Activated naive CD8-positive, alpha-beta T cell treated with anti-CD3 and anti-CD28 coated beads, Interleukin-2, amount 10 ng/mL, durations not matched to agents 7 days and 5 days (primary cell): ENCODE results near the gene COX15. TPM values are rescaled to one million over a fixed set of nuclear protein-coding genes. Genes with fewer than 3 reads are reported as not detected.

Source experiments
- ATAC-seq: fragments of 150-1000 bp; cut with Tn5 transposase; one replicate; pipeline ENCODE4 v1.10.0; 2021; ENCODE audit warnings: low read depth, moderate library complexity
- POLR2A ChIA-PET: fragments of 350-600 bp; sonication (Branson Sonifier 250); formaldehyde crosslinking; loops from one replicate; lab custom pipeline; 2021; ENCODE audit warnings: antibody characterized with exemption; lab: Charles Lee
- DNase-seq: peaks from one replicate; pipeline ENCODE4 v3.0.0; 2021
- H3K27ac Mint-ChIP-seq: one replicate; pipeline ENCODE4 v1.8.0; 2022; ENCODE audit warnings: mild to moderate bottlenecking, mixed read lengths
- H3K27me3 Mint-ChIP-seq: one replicate; pipeline ENCODE4 v1.8.0; 2022; ENCODE audit warnings: mild to moderate bottlenecking, moderate library complexity, mixed read lengths
- H3K36me3 Mint-ChIP-seq: one replicate; pipeline ENCODE4 v1.8.0; 2021; ENCODE audit warnings: mild to moderate bottlenecking, mixed read lengths
- H3K4me1 Mint-ChIP-seq: one replicate; pipeline ENCODE4 v1.8.0; 2021; ENCODE audit warnings: mixed read lengths
- H3K4me3 Mint-ChIP-seq: one replicate; pipeline ENCODE4 v1.8.0; 2022; ENCODE audit warnings: mild to moderate bottlenecking, moderate library complexity, mixed read lengths
- H3K9me3 Mint-ChIP-seq: one replicate; pipeline ENCODE4 v1.8.0; 2021; ENCODE audit warnings: mixed read lengths
- total RNA-seq, 2 experiments: library from RNA; stranded (reverse); gene quantifications; one replicate each; pipeline ENCODE4 v1.2.3, GENCODE V29; 2021

COX15 gene
- total RNA-seq, 2 experiments from 2014 or later, result 39.4 to 46.0 TPM

- Mint-ChIP-seq H3K27me3 (no peaks in the 10 kb centered on the region), H3K9me3 (no peaks in the 10 kb centered on the region), H3K4me3 (no peak overlapping the region), H3K27ac (peak overlapping the region; percentile 34), H3K36me3 (peaks cover 2% of the 10 kb centered on the region), H3K4me1 (peaks cover 8% of the 10 kb centered on the region)
- ATAC-seq (no peak), DNase-seq (no peak)
- POLR2A ChIA-PET, result no interaction called here
Observed at GRCh38 chr10:99685597-99685967, 46.3 kb downstream of the COX15 start.

- peaks cover 5% of the 10 kb centered on the region for H3K36me3 Mint-ChIP-seq
- no peak overlapping the region for H3K4me3 Mint-ChIP-seq
- H3K27me3 Mint-ChIP-seq, result no peaks in the 10 kb centered on the region
- no peaks in the 10 kb centered on the region for H3K9me3 Mint-ChIP-seq
- H3K27ac Mint-ChIP-seq, result no peak overlapping the region
- ATAC-seq (peak; percentile 54), DNase-seq (no peak)
- H3K4me1 Mint-ChIP-seq, result peaks cover 12% of the 10 kb centered on the region
- POLR2A ChIA-PET, result no interaction called here
Observed at GRCh38 chr10:99682752-99683151, 49.2 kb downstream of the COX15 start.

Other genes starting within 250 kb of the COX15 start
- gene NKX2-3, start 199.2 kb downstream of the COX15 start, total RNA-seq, result not detected
- gene SLC25A28, start 111.7 kb downstream of the COX15 start, total RNA-seq, result 10 to 100 TPM; 77.2 to 84.7 TPM
- 1 to 10 TPM; 3.3 to 3.5 TPM for gene ENTPD7, start 72.6 kb downstream of the COX15 start, total RNA-seq
- 10 to 100 TPM; 26.0 to 31.5 TPM for gene CUTC, start 107 bp upstream of the COX15 start, total RNA-seq
- gene ABCC2, start 50.5 kb upstream of the COX15 start, total RNA-seq, result 1 to 10 TPM; 2.4 to 2.5 TPM